Measurements from ENCODE around the gene PTBP3.

Gene PTBP3

GRCh38 chr9:112360047-112360804 is 26.8 kb upstream of the PTBP3 start:
- no peak for DNase-seq (ENCODE audit: low read depth in 2 of 2)

- no peak for DNase-seq (ENCODE audit: low read depth in 2 of 2)
These were observed 22.0 kb upstream of the PTBP3 start for GRCh38 chr9:112355427-112355897.

DNA sequence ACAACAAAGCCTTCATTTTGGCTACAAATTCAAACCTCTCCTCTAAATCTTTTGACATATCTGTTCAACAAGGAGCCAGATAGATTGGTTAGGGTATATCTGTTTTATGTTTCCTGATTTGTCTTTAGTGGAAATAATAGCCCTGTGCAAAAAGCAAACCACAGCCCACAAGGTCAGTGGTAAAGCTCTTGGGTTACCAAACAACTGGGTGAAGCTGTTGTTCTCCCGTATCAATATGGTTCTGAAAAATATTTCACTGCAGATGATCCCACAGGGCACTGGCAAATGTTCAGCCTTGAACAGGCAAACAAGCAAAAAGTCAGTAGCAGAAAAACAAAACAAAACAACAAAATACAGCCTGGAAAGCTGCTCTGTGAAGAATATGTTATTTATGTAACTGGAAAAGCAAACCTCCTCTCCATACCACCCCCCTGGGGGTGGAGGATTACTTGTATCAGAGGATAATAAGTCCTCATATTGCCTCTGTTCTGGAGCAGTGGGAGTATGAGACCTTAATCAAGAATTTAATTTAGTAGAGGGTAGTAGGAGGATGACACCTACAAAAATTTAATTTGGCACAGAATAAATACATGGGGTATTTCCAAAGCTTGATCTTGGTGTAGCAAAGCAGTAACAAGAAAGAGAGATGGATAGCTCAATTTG is 20.8 kb upstream of the PTBP3 start:
- no peak for DNase-seq (ENCODE audit: low read depth in 2 of 2)

- no peak for DNase-seq (ENCODE audit: low read depth in 2 of 2)
These were observed 18.8 kb upstream of the PTBP3 start for GRCh38 chr9:112352209-112352608.

DNA sequence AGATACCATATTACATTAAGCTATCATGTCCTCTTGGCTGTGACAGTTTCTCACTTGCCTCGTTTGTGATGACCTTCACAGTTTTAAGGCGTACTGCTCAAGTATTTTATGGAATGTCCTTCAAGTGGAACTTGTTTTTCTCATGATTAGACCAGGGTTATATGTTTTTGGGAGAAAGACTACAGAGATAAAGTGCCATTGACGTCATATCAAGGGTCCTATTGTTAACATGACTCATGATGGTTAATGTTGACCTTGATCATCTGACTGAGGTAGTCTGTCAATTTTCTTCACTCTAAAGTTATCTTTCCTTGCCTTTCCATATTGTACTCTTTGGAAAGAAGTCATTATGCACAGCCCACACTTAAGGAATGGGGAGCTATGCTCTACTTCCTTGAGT is 17.8 kb upstream of the PTBP3 start:
- DNase-seq (ENCODE audit: low read depth in 2 of 2) = no peak

DNA sequence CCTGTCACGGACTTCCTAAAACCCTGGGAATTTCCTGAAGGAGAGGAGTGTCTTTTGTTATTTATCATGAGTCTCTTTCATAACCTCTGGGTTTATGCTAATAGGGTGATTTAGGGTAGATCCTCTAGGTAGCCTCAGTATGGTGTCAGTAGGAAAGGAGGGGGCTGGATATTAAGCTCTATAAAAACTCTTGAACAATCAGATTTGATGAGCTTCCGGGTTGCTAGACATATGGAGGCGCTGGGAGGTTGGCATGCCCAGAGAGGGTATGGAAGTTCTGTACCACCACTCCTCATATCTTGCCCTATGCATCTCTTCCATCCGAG is 15.6 kb upstream of the PTBP3 start:
- DNase-seq (ENCODE audit: low read depth in 2 of 2) = no peak

DNA sequence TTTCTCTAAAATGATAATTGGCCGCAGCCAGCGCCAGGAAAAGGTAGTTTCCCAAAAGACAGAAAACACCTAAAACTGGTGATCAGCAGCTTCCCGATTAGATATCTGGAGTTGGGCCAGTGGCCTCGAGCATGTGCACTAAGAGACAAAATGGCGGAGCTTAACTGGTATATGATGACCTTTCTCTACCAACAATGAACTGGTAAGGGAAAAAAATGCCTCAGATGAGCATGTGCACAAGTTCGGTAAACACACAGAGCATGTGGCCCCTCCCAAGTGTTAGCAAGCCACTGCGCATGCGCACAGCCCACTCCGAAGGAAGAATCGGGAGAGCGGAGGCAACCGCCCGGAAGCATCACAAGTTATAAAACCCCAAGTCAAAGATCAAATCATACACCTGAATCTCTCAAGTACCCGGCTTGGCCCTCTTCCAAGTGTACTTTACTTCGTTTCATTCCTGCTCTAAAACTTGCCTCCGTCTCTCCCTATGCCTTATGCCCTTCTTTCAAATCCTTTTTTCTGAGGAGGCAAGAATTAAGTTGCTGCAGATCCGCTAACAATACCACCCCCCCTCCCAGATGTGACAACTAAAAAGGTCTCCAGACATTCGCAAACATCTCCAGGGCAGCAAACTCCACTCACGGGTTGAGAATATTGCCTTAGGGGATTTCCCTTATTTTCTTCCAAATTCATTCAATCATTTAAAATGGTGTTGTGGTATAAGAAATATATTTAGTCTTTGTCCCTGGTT is 15.0 kb upstream of the PTBP3 start:
- peak; percentile 65 to 66 for DNase-seq (ENCODE audit: low read depth in 2 of 2)

GRCh38 chr9:112341730-112342129 is 8.3 kb upstream of the PTBP3 start:
- DNase-seq (ENCODE audit: low read depth in 2 of 2) = no peak

- DNase-seq (ENCODE audit: low read depth in 2 of 2) = no peak
These were observed 6.5 kb upstream of the PTBP3 start for GRCh38 chr9:112339886-112340285.

- DNase-seq (ENCODE audit: low read depth in 2 of 2) = no peak
These were observed 5.1 kb upstream of the PTBP3 start for GRCh38 chr9:112338561-112338960.

DNA sequence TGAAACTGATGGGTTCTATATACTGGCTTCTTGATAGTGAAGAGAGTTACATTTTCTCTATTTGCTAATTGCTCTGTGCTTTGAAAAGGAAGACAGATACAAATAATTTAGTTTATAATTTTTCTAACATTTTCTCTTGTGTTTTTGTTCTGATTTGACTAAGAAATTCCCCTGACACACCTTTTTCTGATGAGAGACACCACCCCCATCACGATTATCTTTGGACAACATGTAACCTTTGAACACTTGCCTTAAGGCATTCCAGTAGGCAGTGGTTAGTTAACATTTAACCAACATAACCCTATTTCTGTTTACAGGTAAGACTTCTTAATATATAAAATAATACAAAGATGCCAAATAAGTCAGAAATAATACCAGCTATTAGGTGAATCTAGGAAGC is 4.1 kb upstream of the PTBP3 start:
- DNase-seq (ENCODE audit: low read depth in 2 of 2) = no peak

GRCh38 chr9:112334432-112334841 is 1.0 kb upstream of the PTBP3 start:
- peak in 1 of 2 donors; percentile 21 for DNase-seq (ENCODE audit: low read depth in 2 of 2)

GRCh38 chr9:112333639-112334431 is 416 bp upstream of the PTBP3 start:
- DNase-seq (ENCODE audit: low read depth in 2 of 2) = peak; percentile 83 to 94

DNA sequence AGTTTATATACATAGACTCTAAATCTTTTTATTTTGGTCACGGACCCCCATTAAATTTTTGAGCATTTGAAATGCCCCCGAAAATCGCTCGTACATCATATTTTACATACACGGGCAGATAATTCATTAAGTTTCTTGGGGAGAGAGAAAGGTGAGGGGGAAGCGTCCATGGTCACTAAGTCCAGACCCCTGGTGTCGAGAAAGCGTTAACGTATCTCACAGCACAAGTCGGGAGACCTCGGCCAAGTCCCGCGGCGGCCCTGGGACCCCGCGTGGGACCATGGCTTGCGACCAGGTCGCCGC is 794 bp downstream of the PTBP3 start:
- DNase-seq (ENCODE audit: low read depth in 2 of 2) = no peak

DNA sequence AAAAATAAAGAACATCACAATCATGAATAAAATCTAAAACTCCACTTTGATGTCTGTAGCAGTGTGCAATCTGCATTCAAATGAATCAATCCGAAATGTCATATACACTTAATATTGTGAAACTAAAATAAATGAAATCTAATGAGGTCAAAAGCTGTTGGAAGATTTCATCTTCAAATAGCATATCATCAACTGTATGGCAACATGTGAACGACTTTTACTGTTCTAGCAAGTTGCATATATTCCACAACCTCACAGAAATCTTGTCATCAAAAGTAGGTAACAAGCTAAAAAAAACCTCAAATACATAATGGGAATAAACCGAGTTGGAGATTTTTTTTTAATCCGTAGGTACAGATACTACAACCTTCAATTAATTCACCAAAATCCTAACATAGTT is 1.2 kb downstream of the PTBP3 start:
- DNase-seq (ENCODE audit: low read depth in 2 of 2) = no peak

GRCh38 chr9:112331674-112331952 is 1.8 kb downstream of the PTBP3 start:
- no peak for DNase-seq (ENCODE audit: low read depth in 2 of 2)

- DNase-seq (ENCODE audit: low read depth in 2 of 2) = no peak
These were observed 4.9 kb downstream of the PTBP3 start for GRCh38 chr9:112328545-112328944.

GRCh38 chr9:112327718-112328450 is 5.5 kb downstream of the PTBP3 start:
- no peak for DNase-seq (ENCODE audit: low read depth in 2 of 2)

DNA sequence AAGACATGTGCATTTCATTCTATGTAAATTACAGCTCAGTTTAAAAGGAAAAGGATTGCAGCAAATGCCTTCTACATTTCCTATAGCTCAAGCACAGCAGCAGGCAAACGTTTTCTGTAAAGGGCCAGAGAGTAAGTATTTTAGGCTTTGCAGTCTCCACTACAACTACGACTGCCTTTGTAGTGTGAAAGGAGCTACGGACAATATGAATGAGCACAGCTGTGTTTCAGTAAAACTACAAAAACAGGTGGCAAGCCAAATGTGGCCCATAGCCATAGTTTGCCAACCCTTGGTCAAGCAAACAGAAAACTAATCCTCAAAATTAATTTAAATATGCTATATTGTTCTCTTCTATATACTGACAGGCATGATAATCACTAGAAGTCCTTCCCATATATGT is 7.2 kb downstream of the PTBP3 start:
- no peak for DNase-seq (ENCODE audit: low read depth in 2 of 2)

- no peak for DNase-seq (ENCODE audit: low read depth in 2 of 2)
These were observed 7.8 kb downstream of the PTBP3 start for GRCh38 chr9:112325600-112325999.

GRCh38 chr9:112325127-112325526 is 8.3 kb downstream of the PTBP3 start:
- DNase-seq (ENCODE audit: low read depth in 2 of 2) = no peak

- no peak for DNase-seq (ENCODE audit: low read depth in 2 of 2)
These were observed 10.0 kb downstream of the PTBP3 start for GRCh38 chr9:112323378-112323854.

All from stimulated activated CD8-positive, alpha-beta memory T cell treated with anti-CD3 and anti-CD28 coated beads, Interleukin-7, amount 100 ng/mL, for 4 hours (primary cell).